Parathyroid adenoma (tissue), 2 donors: Measurements from ENCODE around the gene ERMAP.

Experiments
- H2AFZ ChIP-seq: fragments of 300-600 bp; sonication (generic); one replicate; pipeline ENCODE4 v1.7.0; 2017; ENCODE audit warnings: antibody characterized with exemption, mild to moderate bottlenecking
- H3K27ac ChIP-seq: fragments of 300-600 bp; sonication (generic); one replicate; pipeline ENCODE4 v1.7.0; 2017
- H3K27me3 ChIP-seq: fragments of 300-600 bp; sonication (generic); one replicate; pipeline ENCODE4 v1.7.0; 2017; ENCODE audit warnings: low read length; ENCODE audit not compliant: control insufficient read depth, insufficient read depth
- H3K36me3 ChIP-seq: fragments of 300-600 bp; sonication (generic); one replicate; pipeline ENCODE4 v1.7.0; 2017; ENCODE audit warnings: low read length; ENCODE audit not compliant: control insufficient read depth, insufficient read depth
- H3K4me1 ChIP-seq: fragments of 300-600 bp; sonication (generic); one replicate; pipeline ENCODE4 v1.7.0; 2017; ENCODE audit warnings: control low read depth
- H3K4me2 ChIP-seq: fragments of 300-600 bp; sonication (generic); one replicate; pipeline ENCODE4 v1.7.0; 2017; ENCODE audit warnings: low read length
- H3K4me3 ChIP-seq: fragments of 300-600 bp; sonication (generic); one replicate; pipeline ENCODE4 v1.7.0; 2017; ENCODE audit warnings: low read depth, low read length
- H3K79me2 ChIP-seq: fragments of 300-600 bp; sonication (generic); one replicate; pipeline ENCODE4 v1.7.0; 2017; ENCODE audit warnings: control low read depth
- H3K9ac ChIP-seq: fragments of 300-600 bp; sonication (generic); one replicate; pipeline ENCODE4 v1.7.0; 2017; ENCODE audit warnings: mild to moderate bottlenecking
- H3K9me3 ChIP-seq: fragments of 300-600 bp; sonication (generic); one replicate; pipeline ENCODE4 v1.7.0; 2017; ENCODE audit warnings: low read length; ENCODE audit not compliant: control insufficient read depth
- TF ChIP-seq, protein P1 (sequence below): fragments of 300-600 bp; sonication (generic); IDR thresholded peaks from one replicate; pipeline ENCODE4 v1.7.0; 2017; ENCODE audit warnings: antibody characterized with exemption, mild to moderate bottlenecking
- donor health status: primary hyperparathyroidism.

ERMAP gene

GRCh38 chr1:42786097-42786496 is 30.8 kb upstream of the ERMAP start:
- H3K79me2 ChIP-seq, result no peaks in the 10 kb centered on the region
- H3K9ac ChIP-seq, result no peak overlapping the region
- H3K36me3 ChIP-seq, result no peaks in the 10 kb centered on the region
- no peaks in the 10 kb centered on the region for H3K9me3 ChIP-seq
- no peaks in the 10 kb centered on the region for H3K4me1 ChIP-seq
- no peak overlapping the region for H2AFZ ChIP-seq
- H3K27me3 ChIP-seq, result no peaks in the 10 kb centered on the region
- H3K27ac ChIP-seq, result no peak overlapping the region
- no peak overlapping the region for H3K4me3 ChIP-seq
- TF ChIP-seq, protein P1, sequence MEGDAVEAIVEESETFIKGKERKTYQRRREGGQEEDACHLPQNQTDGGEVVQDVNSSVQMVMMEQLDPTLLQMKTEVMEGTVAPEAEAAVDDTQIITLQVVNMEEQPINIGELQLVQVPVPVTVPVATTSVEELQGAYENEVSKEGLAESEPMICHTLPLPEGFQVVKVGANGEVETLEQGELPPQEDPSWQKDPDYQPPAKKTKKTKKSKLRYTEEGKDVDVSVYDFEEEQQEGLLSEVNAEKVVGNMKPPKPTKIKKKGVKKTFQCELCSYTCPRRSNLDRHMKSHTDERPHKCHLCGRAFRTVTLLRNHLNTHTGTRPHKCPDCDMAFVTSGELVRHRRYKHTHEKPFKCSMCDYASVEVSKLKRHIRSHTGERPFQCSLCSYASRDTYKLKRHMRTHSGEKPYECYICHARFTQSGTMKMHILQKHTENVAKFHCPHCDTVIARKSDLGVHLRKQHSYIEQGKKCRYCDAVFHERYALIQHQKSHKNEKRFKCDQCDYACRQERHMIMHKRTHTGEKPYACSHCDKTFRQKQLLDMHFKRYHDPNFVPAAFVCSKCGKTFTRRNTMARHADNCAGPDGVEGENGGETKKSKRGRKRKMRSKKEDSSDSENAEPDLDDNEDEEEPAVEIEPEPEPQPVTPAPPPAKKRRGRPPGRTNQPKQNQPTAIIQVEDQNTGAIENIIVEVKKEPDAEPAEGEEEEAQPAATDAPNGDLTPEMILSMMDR, result no peak
- H3K4me2 ChIP-seq, result no peak overlapping the region

DNA sequence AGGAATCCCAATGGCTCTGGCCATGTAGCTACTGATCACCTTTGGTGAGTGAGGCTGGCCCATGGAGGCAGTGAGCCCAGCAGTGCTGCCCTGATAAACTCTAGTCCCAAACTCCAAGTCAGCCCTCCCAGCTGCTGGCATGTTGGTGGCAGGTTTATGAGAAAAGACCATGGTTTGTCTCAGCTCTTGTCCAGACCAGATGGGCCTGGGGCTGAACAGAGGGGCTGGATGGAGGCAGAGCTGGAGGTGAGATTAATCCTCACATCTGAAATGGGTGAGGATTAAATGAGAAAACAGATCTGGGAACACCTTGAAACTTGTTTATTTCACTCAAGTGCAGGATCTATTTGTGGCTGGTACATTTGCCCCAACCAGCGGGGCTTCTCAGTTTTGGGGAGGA is 28.9 kb upstream of the ERMAP start:
- H3K9ac ChIP-seq, result no peak overlapping the region
- H3K79me2 ChIP-seq, result no peaks in the 10 kb centered on the region
- H3K9me3 ChIP-seq, result no peaks in the 10 kb centered on the region
- TF ChIP-seq, protein P1, result no peak
- H3K27ac ChIP-seq, result no peak overlapping the region
- H3K36me3 ChIP-seq, result no peaks in the 10 kb centered on the region
- H2AFZ ChIP-seq, result no peak overlapping the region
- H3K4me1 ChIP-seq, result peaks cover 4% of the 10 kb centered on the region
- no peaks in the 10 kb centered on the region for H3K27me3 ChIP-seq
- no peak overlapping the region for H3K4me2 ChIP-seq
- no peak overlapping the region for H3K4me3 ChIP-seq

DNA sequence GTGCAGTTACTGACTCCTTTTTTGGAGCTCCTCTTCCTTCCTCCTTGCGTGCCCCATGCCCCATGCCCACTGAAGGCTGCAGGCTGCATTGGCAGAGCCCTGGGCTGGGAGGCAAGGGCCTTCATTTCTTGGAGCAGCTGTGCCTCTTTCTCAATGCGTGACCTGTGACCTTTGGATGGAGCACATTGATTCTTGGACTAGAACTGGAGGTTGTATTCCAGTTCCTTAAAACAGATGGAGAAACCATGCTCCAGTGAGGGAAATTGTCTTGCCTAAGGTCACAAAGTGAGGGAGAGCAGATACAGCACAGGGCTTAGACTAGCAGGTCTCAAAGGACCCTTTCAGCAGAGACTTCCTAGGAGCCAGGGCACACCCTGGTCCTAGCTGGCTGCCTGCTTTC is 23.1 kb upstream of the ERMAP start:
- TF ChIP-seq, protein P1, result no peak
- Histone ChIP-seq H3K9me3 (no peaks in the 10 kb centered on the region), H3K4me3 (no peak overlapping the region), H3K27me3 (no peaks in the 10 kb centered on the region), H3K4me1 (peaks cover 4% of the 10 kb centered on the region), H3K27ac (no peak overlapping the region), H2AFZ (no peak overlapping the region), H3K4me2 (no peak overlapping the region), H3K9ac (no peak overlapping the region), H3K36me3 (no peaks in the 10 kb centered on the region), H3K79me2 (no peaks in the 10 kb centered on the region)

GRCh38 chr1:42797414-42797813 is 19.5 kb upstream of the ERMAP start:
- Histone ChIP-seq H3K4me2 (no peak overlapping the region), H3K27me3 (no peaks in the 10 kb centered on the region), H3K27ac (no peak overlapping the region)

GRCh38 chr1:42797979-42798378 is 18.9 kb upstream of the ERMAP start:
- H3K9me3 ChIP-seq, result no peaks in the 10 kb centered on the region
- H3K27ac ChIP-seq, result no peak overlapping the region
- no peak overlapping the region for H3K9ac ChIP-seq
- no peak overlapping the region for H3K4me3 ChIP-seq
- H3K36me3 ChIP-seq, result no peaks in the 10 kb centered on the region
- H3K4me2 ChIP-seq, result no peak overlapping the region
- TF ChIP-seq, protein P1, result no peak
- H2AFZ ChIP-seq, result no peak overlapping the region
- peaks cover under 1% of the 10 kb centered on the region for H3K4me1 ChIP-seq
- no peaks in the 10 kb centered on the region for H3K79me2 ChIP-seq
- H3K27me3 ChIP-seq, result no peaks in the 10 kb centered on the region

More at GRCh38 chr1:42797414-42797813, 19.5 kb upstream of the ERMAP start:
- TF ChIP-seq, protein P1, result no peak
- H3K4me3 ChIP-seq, result no peak overlapping the region
- H3K9me3 ChIP-seq, result no peaks in the 10 kb centered on the region
- no peaks in the 10 kb centered on the region for H3K79me2 ChIP-seq
- peaks cover 4% of the 10 kb centered on the region for H3K4me1 ChIP-seq
- H3K9ac ChIP-seq, result no peak overlapping the region
- no peaks in the 10 kb centered on the region for H3K36me3 ChIP-seq
- no peak overlapping the region for H2AFZ ChIP-seq
